ENCODE results near the gene TLCD3B.

The TLCD3B gene

DNA sequence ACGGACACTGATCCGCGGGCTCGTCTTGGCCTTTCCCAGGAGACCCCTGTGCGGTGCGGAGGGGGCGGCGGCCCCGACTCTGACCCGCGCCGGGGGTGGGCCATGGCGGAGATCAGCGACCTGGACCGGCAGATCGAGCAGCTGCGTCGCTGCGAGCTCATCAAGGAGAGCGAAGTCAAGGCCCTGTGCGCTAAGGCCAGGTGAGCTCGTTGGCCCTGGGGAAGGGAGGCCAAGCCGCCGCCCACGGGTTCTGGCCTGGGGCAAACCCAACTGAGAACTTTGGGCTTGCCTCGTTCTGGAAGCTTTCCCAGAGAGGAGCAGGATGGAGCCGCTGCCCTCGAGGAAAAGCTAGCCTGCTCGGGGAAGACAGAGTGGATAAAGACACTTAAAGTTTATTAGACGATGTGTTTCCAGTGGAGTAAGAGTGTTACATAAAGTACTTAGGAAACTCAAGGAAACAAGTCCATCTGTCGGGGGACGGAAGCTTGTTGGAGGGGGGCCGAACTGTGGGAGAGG lies 45.3 kb upstream of the TLCD3B start:
- Histone ChIP-seq H4K12ac (ENCODE audit: low read depth, low read length) (peak overlapping the region; percentile 13), H2BK120ac (ENCODE audit: insufficient read depth, low read length, poor library complexity) (peak overlapping the region; percentile 33), H3K4me1 (ENCODE audit: control insufficient read depth in 1 of 2, insufficient read depth in 2 of 2, low read length in 2 of 2) (peaks cover 4 to 10% of the 10 kb centered on the region in 2 experiments), H3K4ac (ENCODE audit: low read depth, low read length) (peak overlapping the region; percentile 100), H3K79me1 (ENCODE audit: low read length) (peaks cover 5% of the 10 kb centered on the region), H3K9me3 (ENCODE audit: insufficient read depth, low read depth, low read length) (no peaks in the 10 kb centered on the region), H3K14ac (ENCODE audit: low read length) (peak overlapping the region; percentile 97), H3K23ac (ENCODE audit: low read length) (no peak overlapping the region), H3K79me2 (ENCODE audit: control insufficient read depth, insufficient read depth, low read length, poor library complexity) (peaks cover 12% of the 10 kb centered on the region), H3K27ac (ENCODE audit: low read depth, low read length) (peak overlapping the region; percentile 4), H3K9ac (ENCODE audit: low read length) (peak overlapping the region; percentile 97), H2AFZ (ENCODE audit: insufficient read depth, low read length, poor library complexity) (peak overlapping the region; percentile 63), H2AK5ac (ENCODE audit: low read length) (peak overlapping the region; percentile 98), H3K27me3 (ENCODE audit: insufficient read depth, low read length) (no peaks in the 10 kb centered on the region), H2BK12ac (ENCODE audit: low read length) (peak overlapping the region; percentile 45), H3K4me2 (ENCODE audit: low read length) (peak overlapping the region; percentile 65), H3K36me3 (ENCODE audit: control insufficient read depth in 1 of 2, insufficient read depth in 2 of 2, low read length in 2 of 2) (peaks cover 42% of the 10 kb centered on the region in 2 experiments), H4K91ac (ENCODE audit: low read depth, low read length) (peak overlapping the region; percentile 86), H4K8ac (ENCODE audit: low read depth, low read length) (peak overlapping the region; percentile 69), H3K4me3 (ENCODE audit: low read depth, low read length) (peak overlapping the region; percentile 98), H3K18ac (ENCODE audit: low read length) (peak overlapping the region; percentile 80), H2BK5ac (ENCODE audit: low read depth, low read length, poor library complexity) (peak overlapping the region; percentile 76)
- no CpG with 5 or more reads among the region's 33 CpGs for WGBS (ENCODE audit: extremely low coverage, insufficient coverage, insufficient read length)
- peak in 1 of 2 donors; percentile 51 for DNase-seq

DNA sequence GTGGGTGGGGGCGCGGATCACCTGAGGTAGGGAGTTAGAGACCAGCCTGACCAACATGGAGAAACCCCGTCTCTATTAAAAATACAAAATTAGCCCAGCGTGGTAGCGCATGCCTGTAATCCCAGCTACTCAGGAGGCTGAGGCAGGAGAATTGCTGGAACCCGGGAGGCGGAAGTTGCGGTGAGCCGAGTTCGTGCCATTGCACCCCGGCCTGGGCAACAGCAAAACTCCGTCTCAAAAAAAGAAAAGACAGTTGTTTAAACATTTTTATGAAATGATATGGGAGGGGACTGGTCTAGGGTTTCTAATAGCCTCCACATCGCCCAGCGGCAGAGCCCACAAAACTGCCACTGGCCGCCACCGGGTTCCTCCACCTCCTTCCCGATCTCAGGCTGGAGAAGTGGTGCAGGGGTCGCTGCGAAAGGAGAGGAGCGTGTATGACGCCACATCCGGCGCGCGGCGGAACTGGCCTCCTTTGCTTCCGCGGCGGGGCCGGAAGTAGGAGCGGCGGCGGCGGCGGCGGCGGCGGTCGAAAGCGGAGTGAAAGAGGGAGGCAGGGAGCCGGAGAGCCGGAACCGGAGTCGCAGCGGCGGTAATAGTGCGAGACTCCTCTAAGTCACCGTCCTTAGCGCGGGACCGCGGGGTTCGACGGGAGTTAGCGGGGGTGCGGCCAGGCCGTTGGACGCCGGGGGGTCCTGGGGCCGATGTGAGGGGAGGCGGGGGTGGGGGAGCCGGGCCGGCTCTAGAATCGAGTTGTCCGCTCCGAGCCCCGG lies 44.6 kb upstream of the TLCD3B start, which contains the start of gene PPP4C:
Gene PPP4C (plus strand): TSS at position 492 of the 773 bp plus-strand sequence. CDS start 384 bp downstream, outside the sequence.
- no peaks in the 10 kb centered on the region for H3K9me3 ChIP-seq (ENCODE audit: insufficient read depth, low read depth, low read length)
- peak within 1 kb of the TSS; percentile 97 for H3K14ac ChIP-seq (ENCODE audit: low read length)
- peak within 1 kb of the TSS; percentile 98 for H3K4me3 ChIP-seq (ENCODE audit: low read depth, low read length)
- H2BK12ac ChIP-seq (ENCODE audit: low read length), result peak within 1 kb of the TSS; percentile 45
- peaks cover 5% of the 10 kb centered on the region for H3K79me1 ChIP-seq (ENCODE audit: low read length)
- H3K18ac ChIP-seq (ENCODE audit: low read length), result peak within 1 kb of the TSS; percentile 80
- H3K4ac ChIP-seq (ENCODE audit: low read depth, low read length), result peak within 1 kb of the TSS; percentile 100
- peak within 1 kb of the TSS; percentile 70 for H3K4me2 ChIP-seq (ENCODE audit: low read length)
- H3K36me3 ChIP-seq (ENCODE audit: control insufficient read depth in 1 of 2, insufficient read depth in 2 of 2, low read length in 2 of 2), result peaks cover 41% of the 10 kb centered on the region in 2 experiments
- H2BK5ac ChIP-seq (ENCODE audit: low read depth, low read length, poor library complexity), result peak within 1 kb of the TSS; percentile 76
- peak within 1 kb of the TSS; percentile 33 for H2BK120ac ChIP-seq (ENCODE audit: insufficient read depth, low read length, poor library complexity)
- H4K91ac ChIP-seq (ENCODE audit: low read depth, low read length), result peak within 1 kb of the TSS; percentile 86
- peak; percentile 89 to 91 for DNase-seq
- H2AFZ ChIP-seq (ENCODE audit: insufficient read depth, low read length, poor library complexity), result peak within 1 kb of the TSS; percentile 63
- peak within 1 kb of the TSS; percentile 98 for H2AK5ac ChIP-seq (ENCODE audit: low read length)
- H3K23ac ChIP-seq (ENCODE audit: low read length), result no peak within 1 kb of the TSS
- peak within 1 kb of the TSS; percentile 70 for H4K8ac ChIP-seq (ENCODE audit: low read depth, low read length)
- peaks cover 4 to 10% of the 10 kb centered on the region in 2 experiments for H3K4me1 ChIP-seq (ENCODE audit: control insufficient read depth in 1 of 2, insufficient read depth in 2 of 2, low read length in 2 of 2)
- H3K27me3 ChIP-seq (ENCODE audit: insufficient read depth, low read length), result no peaks in the 10 kb centered on the region
- WGBS (ENCODE audit: extremely low coverage, insufficient coverage, insufficient read length), result no CpG with 5 or more reads among the region's 67 CpGs
- peak within 1 kb of the TSS; percentile 81 for H4K12ac ChIP-seq (ENCODE audit: low read depth, low read length)
- H3K79me2 ChIP-seq (ENCODE audit: control insufficient read depth, insufficient read depth, low read length, poor library complexity), result peaks cover 12% of the 10 kb centered on the region
- peak within 1 kb of the TSS; percentile 32 for H3K27ac ChIP-seq (ENCODE audit: low read depth, low read length)
- peak within 1 kb of the TSS; percentile 97 for H3K9ac ChIP-seq (ENCODE audit: low read length)

DNA sequence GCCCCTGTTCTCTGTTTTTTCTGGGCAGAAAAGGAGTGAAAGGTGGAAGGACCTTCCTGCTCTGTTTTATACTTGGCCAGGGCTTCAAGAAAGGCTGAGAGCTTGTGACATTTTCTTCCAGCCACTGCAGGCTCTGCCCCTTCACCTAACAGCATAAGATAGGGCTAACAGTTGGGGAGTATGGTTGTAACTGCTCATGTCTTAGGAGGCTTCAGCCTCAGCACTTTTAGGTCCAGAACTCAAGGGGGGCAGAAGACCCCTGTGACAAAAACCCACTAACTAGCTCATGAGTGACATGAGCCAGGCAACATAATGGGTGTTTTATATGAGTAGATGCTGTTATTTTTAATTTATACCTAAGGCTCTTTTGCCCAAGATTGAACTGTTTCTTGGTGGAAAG lies 39.4 kb upstream of the TLCD3B start:
- no peak for DNase-seq
- Histone ChIP-seq H3K27ac (ENCODE audit: low read depth, low read length) (no peak overlapping the region), H3K4me3 (ENCODE audit: low read depth, low read length) (no peak overlapping the region), H3K79me1 (ENCODE audit: low read length) (peaks cover 10% of the 10 kb centered on the region), H3K79me2 (ENCODE audit: control insufficient read depth, insufficient read depth, low read length, poor library complexity) (peaks cover 18% of the 10 kb centered on the region), H3K36me3 (ENCODE audit: control insufficient read depth in 1 of 2, insufficient read depth in 2 of 2, low read length in 2 of 2) (peaks cover 51 to 52% of the 10 kb centered on the region in 2 experiments), H3K4me1 (ENCODE audit: control insufficient read depth in 1 of 2, insufficient read depth in 2 of 2, low read length in 2 of 2) (peaks cover 10 to 15% of the 10 kb centered on the region in 2 experiments), H4K12ac (ENCODE audit: low read depth, low read length) (no peak overlapping the region), H3K18ac (ENCODE audit: low read length) (no peak overlapping the region), H4K91ac (ENCODE audit: low read depth, low read length) (no peak overlapping the region), H3K23ac (ENCODE audit: low read length) (no peak overlapping the region), H4K8ac (ENCODE audit: low read depth, low read length) (no peak overlapping the region), H3K9me3 (ENCODE audit: insufficient read depth, low read depth, low read length) (no peaks in the 10 kb centered on the region), H3K4me2 (ENCODE audit: low read length) (no peak overlapping the region), H3K9ac (ENCODE audit: low read length) (no peak overlapping the region), H3K4ac (ENCODE audit: low read depth, low read length) (no peak overlapping the region), H2BK120ac (ENCODE audit: insufficient read depth, low read length, poor library complexity) (no peak overlapping the region), H2AFZ (ENCODE audit: insufficient read depth, low read length, poor library complexity) (no peak overlapping the region), H3K27me3 (ENCODE audit: insufficient read depth, low read length) (no peaks in the 10 kb centered on the region), H2BK12ac (ENCODE audit: low read length) (no peak overlapping the region), H2AK5ac (ENCODE audit: low read length) (no peak overlapping the region), H3K14ac (ENCODE audit: low read length) (no peak overlapping the region), H2BK5ac (ENCODE audit: low read depth, low read length, poor library complexity) (no peak overlapping the region)

DNA sequence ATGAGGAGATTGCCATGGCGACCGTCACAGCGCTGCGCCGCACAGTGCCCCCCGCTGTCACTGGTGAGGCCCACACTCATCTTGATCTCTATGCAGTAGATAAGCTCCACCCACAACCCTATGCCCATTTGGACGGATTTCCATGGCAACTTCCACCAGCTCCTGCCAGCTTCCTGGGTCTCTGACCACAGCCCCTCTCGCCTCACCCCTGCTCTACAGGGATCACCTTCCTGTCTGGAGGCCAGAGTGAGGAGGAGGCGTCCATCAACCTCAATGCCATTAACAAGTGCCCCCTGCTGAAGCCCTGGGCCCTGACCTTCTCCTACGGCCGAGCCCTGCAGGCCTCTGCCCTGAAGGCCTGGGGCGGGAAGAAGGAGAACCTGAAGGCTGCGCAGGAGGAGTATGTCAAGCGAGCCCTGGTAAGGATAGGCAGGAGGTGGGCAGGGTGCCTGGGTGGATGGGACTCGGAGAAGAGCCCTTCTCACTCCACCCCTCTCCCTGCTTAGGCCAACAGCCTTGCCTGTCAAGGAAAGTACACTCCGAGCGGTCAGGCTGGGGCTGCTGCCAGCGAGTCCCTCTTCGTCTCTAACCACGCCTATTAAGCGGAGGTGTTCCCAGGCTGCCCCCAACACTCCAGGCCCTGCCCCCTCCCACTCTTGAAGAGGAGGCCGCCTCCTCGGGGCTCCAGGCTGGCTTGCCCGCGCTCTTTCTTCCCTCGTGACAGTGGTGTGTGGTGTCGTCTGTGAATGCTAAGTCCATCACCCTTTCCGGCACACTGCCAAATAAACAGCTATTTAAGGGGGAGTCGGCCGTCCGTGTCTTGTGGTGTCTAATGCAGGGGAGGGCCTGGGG lies 38.8 kb upstream of the TLCD3B start:
- Histone ChIP-seq H2BK12ac (ENCODE audit: low read length) (no peak overlapping the region), H3K14ac (ENCODE audit: low read length) (no peak overlapping the region), H3K9me3 (ENCODE audit: insufficient read depth, low read depth, low read length) (no peaks in the 10 kb centered on the region), H3K4me1 (ENCODE audit: control insufficient read depth in 1 of 2, insufficient read depth in 2 of 2, low read length in 2 of 2) (peaks cover 10 to 12% of the 10 kb centered on the region in 2 experiments), H3K79me1 (ENCODE audit: low read length) (peaks cover 15% of the 10 kb centered on the region), H3K18ac (ENCODE audit: low read length) (peak overlapping the region; percentile 18), H3K4me2 (ENCODE audit: low read length) (no peak overlapping the region), H3K36me3 (ENCODE audit: control insufficient read depth in 1 of 2, insufficient read depth in 2 of 2, low read length in 2 of 2) (peaks cover 51 to 52% of the 10 kb centered on the region in 2 experiments), H4K12ac (ENCODE audit: low read depth, low read length) (no peak overlapping the region), H4K91ac (ENCODE audit: low read depth, low read length) (no peak overlapping the region), H3K9ac (ENCODE audit: low read length) (no peak overlapping the region), H3K23ac (ENCODE audit: low read length) (no peak overlapping the region), H3K4me3 (ENCODE audit: low read depth, low read length) (no peak overlapping the region), H3K4ac (ENCODE audit: low read depth, low read length) (no peak overlapping the region), H3K27me3 (ENCODE audit: insufficient read depth, low read length) (no peaks in the 10 kb centered on the region), H2AK5ac (ENCODE audit: low read length) (no peak overlapping the region), H3K27ac (ENCODE audit: low read depth, low read length) (no peak overlapping the region), H3K79me2 (ENCODE audit: control insufficient read depth, insufficient read depth, low read length, poor library complexity) (peaks cover 23% of the 10 kb centered on the region), H2BK120ac (ENCODE audit: insufficient read depth, low read length, poor library complexity) (no peak overlapping the region), H2AFZ (ENCODE audit: insufficient read depth, low read length, poor library complexity) (no peak overlapping the region), H2BK5ac (ENCODE audit: low read depth, low read length, poor library complexity) (no peak overlapping the region), H4K8ac (ENCODE audit: low read depth, low read length) (no peak overlapping the region)
- no peak for DNase-seq
- WGBS (ENCODE audit: extremely low coverage, insufficient coverage, insufficient read length), result no CpG with 5 or more reads among the region's 31 CpGs
